ENCODE measurements around the gene TCAP. TPM values are rescaled to one million over a fixed set of nuclear protein-coding genes. Genes with fewer than 3 reads are reported as not detected.

The TCAP gene
- total RNA-seq, 1 donor from 2014 or later, result 2.1 TPM

GRCh38 chr17:39666231-39666600 lies 1.1 kb downstream of the TCAP start:
- DNase-seq (ENCODE audit: extremely low read depth, low read depth, low spot score), result no peak

DNA sequence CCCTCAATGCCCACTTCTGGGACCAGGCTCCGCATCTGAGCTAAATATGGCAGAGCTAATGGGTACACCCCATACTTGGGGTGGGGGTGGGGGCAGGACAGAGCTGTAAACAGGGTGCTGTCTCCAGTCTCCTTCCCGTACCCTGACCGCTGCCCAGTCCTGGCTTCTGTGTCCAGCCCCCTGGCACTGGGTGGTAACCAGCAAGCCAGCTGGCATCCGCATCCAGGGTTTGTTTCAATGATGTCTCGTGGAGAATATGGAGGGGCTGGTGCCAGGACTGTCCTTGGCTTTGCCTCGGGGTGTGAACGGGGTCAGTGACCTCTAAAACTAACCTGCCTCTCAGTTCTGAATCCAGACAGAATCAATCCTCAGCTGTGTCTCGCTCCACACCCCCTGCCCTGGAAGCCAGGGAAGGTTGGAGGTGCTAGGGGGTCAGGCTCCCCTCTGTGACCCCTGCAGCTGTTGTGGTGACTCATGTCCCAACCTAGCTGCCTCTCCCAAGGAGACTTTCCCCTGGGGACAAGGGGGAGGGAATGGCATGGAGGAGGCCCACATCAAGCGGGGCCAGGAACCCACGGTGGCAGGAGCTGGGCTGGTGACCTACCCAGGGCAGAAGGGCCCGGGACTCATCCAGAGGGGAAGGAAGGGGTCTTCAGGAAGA lies 1.6 kb downstream of the TCAP start:
- no peak for DNase-seq (ENCODE audit: extremely low read depth, low read depth, low spot score)

DNA sequence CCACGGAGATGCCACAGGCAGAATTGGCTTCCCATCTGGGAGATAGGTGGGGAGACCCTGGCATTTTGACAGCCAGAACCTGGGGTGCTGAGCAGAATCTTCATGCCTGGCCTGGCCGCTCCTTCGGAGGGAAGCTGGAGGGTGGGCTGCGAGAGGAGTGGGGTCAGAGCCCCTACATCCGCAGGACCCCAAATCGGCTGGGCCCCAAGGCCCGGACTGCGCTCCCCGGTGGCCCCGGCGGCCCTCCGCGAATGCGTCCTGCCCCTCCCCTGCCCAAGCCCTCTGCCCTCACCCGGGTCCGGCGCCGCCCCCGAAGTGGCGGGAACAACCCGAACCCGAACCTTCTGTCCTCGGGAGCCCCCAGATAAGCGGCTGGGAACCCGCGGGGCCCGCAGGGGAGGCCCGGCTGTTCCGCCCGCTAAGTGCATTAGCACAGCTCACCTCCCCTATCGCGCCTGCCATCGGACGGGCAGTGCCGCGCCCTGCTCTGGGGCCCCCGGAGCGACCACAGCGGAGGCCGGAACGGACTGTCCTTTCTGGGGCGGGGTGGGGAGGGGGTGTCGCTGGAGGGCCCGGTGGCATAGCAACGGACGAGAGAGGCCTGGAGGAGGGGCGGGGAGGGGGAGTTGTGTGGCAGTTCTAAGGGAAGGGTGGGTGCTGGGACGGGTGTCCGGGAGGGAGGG lies 2.3 kb downstream of the TCAP start:
- DNase-seq (ENCODE audit: extremely low read depth, low read depth, low spot score), result no peak

DNA sequence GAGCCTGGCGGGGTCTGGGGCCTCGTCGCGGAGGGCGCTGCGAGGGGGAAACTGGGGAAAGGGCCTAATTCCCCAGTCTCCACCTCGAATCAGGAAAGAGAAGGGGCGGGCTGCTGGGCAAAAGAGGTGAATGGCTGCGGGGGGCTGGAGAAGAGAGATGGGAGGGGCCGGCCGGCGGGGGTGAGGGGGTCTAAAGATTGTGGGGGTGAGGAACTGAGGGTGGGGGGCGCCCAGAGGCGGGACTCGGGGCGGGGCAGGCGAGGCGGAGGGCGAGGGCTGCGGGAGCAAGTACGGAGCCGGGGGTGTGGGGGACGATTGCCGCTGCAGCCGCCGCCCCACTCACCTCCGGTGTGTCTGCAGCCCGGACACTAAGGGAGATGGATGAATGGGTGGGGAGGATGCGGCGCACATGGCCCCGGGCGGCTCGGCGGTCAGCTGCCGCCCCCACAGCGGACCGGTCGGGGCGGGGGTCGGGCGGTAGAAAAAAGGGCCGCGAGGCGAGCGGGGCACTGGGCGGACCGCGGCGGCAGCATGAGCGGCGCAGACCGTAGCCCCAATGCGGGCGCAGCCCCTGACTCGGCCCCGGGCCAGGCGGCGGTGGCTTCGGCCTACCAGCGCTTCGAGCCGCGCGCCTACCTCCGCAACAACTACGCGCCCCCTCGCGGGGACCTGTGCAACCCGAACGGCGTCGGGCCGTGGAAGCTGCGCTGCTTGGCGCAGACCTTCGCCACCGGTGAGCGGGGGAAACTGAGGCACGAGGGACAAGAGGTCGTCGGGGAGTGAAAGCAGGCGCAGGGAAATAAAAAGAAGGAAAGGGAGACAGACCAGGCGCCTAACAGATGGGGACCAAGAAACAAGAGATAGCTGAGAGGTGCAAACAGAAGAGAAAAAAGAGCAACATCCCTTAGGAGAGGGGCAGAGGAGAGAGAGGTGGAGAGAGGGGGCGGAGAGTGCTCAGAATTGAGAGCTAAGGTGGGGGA lies 3.1 kb downstream of the TCAP start, which contains the start of gene PNMT:
TSS of gene PNMT (plus strand) at position 509 of the 980 bp plus-strand sequence. CDS start at position 532, 23 bp downstream.
- no peak for DNase-seq (ENCODE audit: extremely low read depth, low read depth, low spot score)

- no peak for DNase-seq (ENCODE audit: extremely low read depth, low read depth, low spot score)
Observed at GRCh38 chr17:39669897-39670735, 5.0 kb downstream of the TCAP start.

DNA sequence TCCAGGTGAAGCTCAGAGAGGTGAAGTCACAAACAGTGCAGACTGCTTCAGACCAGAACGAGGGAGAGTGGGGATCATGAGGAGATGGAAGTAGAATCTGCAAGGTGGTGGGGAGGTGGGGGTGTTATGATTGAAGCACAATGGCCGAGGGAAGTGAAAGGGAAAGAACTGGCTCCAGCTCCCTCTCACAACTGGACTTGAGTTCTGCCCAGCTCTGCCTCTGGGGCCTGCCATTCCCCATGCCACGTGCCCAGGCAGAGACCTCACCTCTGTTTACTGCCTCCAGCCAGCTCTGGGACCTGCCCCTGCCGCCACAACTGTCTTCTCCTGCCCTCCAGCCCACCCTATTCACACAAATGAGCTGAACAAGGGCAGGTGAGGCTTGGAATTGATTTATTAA lies 5.6 kb downstream of the TCAP start:
- no peak for DNase-seq (ENCODE audit: extremely low read depth, low read depth, low spot score)

DNA sequence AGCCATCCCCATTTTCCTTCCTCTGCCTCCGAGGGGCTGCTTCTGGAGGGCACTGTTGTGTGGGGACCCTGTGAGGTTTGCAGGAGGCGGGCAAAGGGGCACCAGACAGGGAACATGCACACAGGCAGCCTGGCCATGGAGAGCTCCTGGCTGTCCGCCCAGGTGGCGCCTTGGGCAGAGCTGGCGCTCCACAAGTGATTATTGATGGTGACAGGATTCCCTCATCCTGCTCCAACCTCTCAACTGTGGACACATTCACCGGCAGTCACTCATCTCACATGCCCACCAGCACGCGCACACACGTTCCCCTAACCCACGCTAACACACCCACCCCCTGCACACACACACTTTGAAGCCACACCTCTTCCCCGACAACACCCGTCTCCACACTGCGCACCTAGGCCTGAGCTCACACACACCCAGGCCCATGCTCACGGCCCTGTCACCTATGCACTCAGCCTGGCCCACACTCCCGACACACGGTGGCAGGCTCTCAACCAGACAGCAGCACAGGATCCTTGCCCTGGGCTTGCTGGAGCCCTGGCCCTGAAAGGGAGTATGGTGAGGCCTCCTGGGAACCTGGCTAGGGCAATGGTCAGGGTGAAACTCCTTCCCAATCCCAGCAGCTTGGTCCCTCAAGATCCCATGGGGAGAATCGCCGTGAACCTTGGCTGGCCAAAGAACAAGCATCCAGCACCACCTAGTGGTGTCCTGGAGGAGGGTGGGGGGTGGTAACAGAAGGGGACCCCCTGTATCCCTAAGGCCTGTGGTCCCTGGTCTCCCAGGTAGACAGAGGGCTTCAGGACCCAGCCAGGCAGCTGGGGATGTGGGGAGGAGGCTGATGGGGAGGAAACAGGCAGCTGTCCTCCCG lies 6.7 kb downstream of the TCAP start:
- no peak for DNase-seq (ENCODE audit: extremely low read depth, low read depth, low spot score)

DNA sequence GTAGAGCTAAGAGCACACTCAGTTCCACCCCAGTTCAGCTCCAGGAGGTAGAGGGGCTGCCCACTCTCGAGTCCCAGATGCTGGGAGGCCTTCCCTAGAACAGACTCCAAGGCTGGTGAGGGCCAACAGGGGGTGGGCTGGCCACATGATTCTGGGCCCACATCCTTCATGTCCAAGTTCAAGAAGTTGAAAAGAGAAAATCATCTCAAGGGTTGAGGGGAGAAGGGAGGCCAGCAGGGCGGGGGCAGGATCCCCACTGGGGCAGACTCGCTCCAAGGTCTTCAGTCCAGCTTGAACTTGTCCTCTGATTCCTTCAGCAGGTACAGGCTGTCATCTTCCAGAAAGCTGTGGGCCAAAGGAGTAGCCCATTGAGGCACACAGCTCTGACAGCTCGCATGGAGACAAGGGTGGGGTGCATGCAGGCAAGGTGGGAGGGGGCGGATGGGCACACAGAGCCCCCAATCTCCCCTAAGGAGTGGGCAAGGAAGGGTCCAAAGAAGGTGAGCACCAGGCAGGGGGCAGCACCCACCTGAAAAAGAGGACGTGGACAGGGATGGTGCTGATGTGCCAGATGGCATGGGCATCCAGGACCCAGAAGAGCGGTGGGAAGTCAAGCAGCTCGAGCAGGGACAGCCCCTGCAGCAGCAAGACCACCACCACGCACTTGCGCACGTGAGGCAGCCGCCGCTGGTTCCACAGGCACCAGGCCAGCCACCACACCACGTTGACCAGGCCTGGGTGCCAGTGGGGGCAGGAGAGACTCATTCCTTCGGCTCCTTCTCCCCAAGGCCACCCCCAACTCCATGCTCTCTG lies 7.6 kb downstream of the TCAP start:
- no peak for DNase-seq (ENCODE audit: extremely low read depth, low read depth, low spot score)

DNA sequence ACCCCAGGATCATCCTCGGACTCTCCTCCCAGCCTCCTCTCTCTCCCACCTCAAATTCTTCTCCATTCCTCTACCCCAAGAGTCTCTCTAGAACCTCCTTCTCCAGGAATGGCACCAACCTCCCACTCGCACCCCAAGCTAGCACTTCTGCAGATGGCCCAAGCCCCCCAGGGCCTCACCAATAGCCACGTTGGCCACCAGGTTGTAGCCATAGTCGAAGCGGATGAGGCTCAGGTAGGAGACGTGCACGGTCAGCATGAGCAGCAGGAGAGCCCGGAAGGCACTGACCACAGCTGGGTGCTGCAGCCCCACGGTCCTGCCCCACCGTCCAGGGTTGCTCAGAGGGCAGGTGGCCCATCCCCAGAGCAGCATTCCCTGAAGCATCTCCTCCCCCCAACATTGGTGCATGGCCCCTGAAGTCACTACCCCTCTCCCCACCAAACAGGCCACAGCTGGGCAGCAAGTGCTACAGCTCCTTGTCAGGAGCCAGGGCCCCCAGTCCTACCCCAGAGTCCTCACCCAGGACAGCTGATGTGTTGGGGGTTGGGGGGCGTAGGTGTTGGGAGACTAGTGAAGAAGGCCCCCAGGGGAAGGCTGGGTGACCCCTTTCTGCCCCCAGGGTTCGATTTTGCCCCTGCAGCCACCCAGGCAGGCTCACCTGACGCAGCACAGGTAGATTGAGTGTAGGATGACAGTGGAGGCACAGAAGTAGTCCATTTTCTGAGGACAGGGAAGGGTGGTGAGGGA lies 8.4 kb downstream of the TCAP start:
- DNase-seq (ENCODE audit: extremely low read depth, low read depth, low spot score), result no peak

DNA sequence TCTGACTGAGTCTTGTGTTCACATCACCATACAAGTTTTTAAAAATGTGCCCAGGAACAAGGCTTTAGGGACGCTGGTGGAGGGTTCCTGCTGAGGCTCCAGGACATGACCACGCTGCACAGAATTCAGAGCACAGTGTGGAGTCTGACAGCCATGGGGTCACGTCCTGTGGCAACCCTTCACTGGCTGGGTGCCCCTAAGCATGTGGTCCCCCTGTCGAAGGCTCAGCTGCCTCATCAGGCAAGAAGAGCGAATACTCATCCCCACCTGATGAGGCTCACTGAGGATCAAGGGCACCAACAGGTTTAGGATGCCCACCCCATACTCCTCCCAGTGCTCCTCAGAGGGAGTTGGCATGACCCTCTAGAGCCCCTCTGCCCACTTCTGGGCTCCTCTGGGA lies 9.0 kb downstream of the TCAP start:
- no peak for DNase-seq (ENCODE audit: extremely low read depth, low read depth, low spot score)

DNA sequence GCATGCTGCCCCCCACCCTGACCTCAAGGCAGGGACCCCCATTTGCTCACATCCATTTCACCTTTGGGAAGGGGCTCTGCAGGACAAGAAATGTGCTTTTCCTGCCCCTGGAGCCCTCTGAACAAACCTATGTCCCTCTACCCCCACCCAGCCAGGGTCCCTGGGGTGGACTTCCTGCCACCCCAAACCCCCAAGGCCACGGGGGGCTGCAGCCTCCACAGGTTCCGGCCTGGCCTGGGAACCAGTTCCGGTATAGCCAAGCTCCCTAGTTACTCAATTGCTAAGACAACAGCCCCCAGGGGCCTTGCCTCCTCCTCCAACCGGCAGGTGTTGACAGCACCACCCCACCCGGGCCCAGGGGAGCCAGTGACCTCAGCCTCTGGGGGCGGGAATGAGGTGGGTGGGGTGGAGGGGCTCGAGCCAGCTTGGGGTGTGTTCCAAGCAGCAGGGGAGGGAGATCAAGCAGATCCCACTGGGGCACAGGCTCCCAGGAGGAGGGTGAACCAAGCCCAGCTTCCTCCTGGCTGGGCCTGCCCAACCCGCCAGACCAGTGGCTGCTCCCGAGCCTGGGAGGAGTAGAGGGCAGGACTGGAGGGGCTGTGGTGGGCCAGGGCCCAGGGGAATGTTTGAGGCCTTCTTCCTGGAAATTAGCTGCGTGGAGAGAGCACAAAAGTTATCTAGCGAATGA lies 9.7 kb downstream of the TCAP start:
- no peak for DNase-seq (ENCODE audit: extremely low read depth, low read depth, low spot score)

DNA sequence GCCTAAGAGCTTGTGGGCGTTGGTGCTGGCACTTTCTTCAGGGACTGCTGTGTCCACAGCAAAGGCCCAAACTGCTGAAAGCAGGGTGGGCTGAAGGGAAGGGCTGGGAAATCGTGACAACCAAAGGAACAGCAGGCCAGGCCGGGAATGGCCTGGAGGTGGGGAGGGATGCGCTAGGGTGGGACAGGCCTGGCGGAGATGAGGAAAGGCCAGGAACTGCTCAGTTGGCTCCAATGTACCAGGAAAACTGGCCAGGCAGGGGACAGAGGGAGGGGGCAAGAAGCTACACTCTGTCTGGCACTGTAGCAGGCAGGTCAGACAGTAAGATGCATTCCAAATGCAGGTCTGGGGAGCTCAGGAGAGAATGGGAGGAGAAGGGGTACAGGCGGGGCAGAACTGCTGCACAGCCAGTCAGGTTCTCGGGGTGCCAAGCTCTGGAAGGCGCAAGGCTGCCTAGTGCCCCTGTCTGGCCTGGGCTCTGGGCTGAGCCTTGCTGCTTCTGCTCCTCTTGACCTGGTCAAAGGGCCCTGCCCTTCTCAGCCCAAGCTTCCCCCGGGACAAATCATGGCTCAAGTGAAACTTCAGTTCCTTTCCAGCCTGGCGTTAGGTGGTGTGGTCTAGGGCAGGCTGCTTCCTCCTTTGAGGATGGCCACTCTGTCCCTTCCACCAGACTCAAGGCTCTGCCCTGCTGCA lies 10.4 kb downstream of the TCAP start:
- DNase-seq (ENCODE audit: extremely low read depth, low read depth, low spot score), result no peak

DNA sequence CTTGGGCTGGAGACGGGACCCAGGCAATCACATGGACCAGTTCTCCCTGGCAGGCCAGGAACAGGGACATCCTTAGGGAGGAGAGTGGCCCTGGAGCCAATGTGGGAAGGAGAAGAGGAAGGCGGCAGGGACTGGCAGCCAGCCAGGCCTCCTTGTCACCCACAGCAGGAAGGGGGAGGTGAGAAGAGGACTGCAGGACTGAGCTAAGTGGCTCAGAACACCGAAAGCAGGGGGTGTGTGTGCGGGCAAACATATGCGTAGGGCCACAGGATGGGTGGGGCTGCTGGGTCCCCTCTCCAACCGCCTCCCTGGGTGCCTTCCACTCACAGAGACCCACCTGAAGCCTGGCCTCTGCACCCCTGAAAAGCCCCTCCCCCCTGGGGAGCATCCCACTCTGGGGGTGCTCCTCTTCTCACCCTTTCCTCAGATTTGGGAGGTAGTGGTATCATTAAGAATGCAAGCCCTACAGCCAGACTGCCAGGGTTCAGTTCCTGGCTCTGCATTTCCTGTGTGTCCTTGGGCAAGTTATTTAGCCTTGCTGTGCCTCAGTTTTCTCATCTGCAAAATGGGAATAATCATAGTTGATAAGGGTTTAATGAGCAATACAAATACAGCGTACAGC lies 11.2 kb downstream of the TCAP start:
- DNase-seq (ENCODE audit: extremely low read depth, low read depth, low spot score), result no peak

DNA sequence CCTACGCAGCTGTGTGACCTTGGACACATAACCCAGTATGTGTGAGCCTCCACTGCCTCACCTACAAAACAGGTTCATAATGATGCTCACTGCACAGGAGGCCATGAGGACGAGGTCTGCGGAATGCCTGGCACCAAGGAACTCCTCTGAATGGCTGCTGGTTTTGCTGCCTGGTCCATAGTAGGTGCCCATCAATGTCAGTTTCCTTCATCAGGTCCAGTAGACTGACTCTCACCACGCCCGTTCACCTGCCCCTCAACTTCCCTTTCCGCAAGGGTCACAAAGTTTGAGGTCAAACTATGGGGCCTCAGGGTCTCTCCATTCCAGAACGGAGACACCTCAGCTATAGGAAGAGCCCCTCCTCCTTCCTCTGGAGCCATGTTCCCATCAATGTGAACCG lies 11.9 kb downstream of the TCAP start:
- no peak for DNase-seq (ENCODE audit: extremely low read depth, low read depth, low spot score)

DNA sequence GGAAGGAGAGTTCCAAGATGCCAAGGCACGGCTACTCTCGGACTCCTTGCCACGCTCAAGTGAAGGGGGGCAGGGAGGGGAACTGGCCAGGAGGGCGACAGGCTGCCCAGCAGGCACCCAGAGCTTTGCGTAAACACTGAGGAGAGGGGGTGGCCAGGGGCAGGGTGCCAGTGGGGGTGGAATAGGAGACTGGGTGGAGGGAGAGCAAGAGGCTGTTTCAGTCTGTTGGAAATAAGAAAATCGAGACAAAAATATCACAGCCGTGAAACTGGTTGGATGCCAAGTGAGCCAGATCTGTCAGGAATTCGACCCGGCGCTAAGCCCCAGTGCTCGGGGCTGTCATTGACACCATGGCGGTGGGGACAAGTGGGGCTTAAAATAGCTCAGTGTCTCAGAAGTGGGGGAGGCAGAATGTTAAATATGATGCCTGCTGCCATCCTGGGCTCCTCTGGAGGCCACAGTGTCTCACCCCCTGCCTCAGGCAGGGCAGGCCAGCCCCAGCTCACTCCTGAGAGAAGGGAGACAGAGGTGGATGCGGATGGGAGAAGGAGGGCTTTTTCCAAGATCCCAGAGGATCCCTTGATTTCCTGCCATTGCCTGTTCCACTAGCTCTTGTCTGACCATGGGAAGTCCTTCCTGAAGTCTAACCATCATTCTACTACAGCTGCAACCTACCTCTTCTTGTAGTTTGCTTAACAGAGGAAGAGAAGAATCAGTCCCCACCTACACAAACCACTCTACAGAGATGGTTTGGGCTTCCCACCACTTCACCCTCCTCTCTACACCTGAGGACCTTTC lies 12.6 kb downstream of the TCAP start:
- no peak for DNase-seq (ENCODE audit: extremely low read depth, low read depth, low spot score)
